HG03159 (cell line): Measurements from ENCODE around the gene STUM.

ENCODE experiments used
- ATAC-seq: cut with Tn5 transposase; IDR thresholded peaks from one replicate; pipeline ENCODE4 v1.9.1; 2021; ENCODE audit warnings: mild to moderate bottlenecking, moderate library complexity; ENCODE audit not compliant: unreplicated experiment

The STUM gene

DNA sequence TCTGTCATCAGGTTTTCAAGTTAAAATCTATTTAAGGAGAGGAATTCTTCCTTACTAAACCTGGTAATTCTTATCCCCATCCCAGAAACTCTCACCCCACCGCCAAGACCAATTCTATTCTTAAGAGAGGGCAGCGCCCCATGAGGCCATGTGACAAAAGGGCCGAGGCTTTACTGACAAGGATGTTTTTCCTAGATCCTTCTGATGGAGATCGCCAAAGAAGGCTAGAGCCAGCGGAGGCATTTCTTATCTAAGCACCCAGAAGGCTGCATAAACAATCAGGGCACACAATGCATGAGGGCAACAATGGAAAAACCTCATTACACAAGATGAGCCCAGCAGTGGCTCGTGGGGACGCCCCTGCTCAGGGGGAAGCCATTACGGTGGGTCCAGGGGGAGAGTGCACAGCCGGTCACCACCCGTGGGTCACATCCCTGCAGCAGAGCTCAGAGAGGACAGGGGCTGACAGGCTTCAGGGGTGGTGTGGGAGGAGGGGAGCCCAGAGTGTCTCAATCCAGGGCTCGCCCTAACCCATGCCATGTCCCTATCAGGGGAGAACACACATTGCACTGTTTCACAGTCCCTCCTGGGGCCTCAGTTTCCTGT is 101.8 kb downstream of the STUM start:
- no peak for ATAC-seq

DNA sequence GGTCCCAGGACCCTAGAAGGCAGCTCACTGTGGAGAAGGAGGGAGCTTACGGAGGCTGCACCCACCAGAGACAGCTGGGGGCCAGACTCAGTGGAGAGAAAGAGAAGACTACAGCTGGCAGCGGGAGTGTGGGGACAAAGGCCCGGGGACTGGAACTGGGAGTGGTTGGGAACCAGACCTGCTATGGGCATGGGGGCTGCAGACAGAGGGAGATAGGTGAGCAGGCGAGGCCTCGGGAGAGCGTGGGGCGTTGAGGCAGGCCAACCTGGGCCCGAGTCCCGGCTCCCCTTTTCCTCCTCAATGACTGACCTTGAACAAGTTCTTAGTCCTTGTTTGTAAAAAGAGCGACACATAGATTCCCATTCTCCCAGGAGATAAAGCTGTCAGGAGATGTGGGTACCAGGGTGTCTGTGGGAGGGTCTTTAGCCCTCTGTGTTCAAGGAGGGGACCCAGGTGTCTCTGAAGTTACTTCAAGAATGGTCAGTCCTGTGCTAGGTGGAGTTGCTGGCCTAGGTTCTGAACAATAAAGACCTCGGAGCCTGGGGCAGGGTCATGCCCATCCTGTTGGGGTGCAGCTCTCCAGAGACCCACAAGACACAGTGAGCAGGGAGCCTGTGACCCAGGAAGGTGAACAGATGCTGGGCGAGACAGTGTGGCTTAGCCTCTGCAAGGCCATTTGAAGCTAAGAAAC is 102.6 kb downstream of the STUM start:
- ATAC-seq: no peak

DNA sequence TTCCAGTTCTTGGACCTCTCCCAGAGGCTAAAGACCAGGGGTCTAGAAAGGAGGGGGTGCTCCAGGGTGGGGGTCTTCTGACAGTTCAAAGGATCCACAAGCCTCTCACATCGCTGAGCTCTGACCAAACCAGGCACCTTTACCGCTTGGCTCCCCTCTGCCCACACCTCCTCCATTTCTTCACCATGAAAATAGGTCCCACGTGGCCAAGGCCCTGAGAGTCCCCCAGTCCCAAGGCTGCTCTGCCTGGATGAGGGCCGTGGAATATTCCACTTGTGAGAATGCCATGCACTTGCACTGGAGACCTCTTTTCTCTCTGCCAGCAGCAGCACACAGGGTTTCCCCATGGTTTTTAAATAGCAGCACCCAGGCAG is 103.2 kb downstream of the STUM start:
- no peak for ATAC-seq

DNA sequence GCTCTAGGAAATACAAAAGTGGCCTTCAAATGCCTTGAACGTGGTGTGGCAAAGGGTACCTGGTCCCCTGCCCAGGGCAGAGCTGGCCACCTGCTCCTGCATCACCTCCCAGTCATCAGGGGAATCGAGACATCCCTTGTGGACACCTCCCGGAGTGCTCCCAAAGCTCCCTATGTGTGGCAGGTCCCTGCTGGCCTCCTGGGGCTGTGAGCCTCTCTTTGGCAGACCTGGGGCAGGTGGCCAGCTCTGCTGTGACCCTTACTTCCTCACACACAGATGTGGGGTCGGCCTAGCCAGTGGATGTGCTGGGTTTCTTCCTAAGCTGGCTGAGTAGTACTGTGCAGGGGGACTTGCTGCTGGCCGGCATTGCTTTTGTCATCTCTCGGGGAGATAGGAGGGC is 104.0 kb downstream of the STUM start:
- ATAC-seq: no peak

DNA sequence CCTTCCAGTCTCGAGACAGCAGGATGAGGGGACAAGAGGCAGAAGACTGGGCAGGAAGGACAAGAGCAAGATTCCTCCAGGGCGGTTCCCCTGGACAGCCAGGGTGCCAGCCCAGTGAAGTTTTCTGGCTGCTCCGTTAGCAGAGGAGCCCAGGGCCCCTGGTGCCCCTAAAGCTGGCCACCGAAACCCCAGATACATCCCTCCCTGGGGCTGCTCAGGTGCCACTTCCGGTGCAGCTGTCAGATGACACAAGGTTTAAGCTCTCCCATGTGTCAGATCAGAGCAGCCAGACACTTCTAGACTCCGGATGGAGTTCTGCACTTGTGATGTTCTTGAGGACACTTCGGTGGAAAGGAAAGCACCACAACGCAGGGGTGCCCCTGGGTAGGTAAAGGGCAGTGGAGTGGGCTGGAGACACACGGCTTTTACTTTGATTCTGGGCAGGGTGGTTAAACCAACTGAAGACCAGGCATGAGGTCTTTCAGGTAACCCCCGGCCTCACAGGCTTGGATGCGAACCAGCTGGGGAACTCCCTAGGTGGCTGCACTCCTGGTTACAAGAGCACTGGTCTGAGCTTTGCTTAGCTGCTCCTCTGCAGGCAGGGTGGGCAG is 104.9 kb downstream of the STUM start:
- ATAC-seq: peak; percentile 54

DNA sequence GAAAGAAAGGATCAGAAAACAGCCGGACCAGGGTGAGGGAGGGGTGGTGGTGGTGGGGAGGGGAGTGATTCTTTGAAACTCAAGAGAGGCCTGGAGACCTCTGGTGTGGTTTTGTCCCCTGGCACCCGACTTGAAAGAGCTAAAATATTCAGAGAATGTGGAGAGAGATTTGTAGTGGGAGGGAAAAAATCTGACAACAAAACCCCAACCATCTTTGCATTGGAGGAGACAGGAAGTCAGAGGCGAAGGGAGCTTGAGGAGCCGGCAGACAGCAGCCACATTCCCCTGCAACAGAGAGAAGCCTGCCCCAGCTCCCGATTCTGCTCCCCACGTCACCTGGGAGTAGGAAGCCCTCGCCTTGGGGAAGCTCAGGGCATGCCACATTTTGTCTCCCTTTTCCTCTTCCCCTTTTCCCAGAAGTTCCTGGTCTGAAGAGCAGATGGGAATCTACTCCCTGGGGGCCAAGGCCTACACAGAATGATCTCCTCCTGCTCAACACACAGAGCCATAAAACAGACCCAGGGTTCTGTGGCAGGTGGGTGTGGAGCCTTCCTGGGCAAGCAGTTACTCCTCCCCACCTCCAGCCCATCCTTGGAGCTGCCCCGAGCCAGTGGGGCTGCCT is 105.6 kb downstream of the STUM start:
- ATAC-seq: no peak

DNA sequence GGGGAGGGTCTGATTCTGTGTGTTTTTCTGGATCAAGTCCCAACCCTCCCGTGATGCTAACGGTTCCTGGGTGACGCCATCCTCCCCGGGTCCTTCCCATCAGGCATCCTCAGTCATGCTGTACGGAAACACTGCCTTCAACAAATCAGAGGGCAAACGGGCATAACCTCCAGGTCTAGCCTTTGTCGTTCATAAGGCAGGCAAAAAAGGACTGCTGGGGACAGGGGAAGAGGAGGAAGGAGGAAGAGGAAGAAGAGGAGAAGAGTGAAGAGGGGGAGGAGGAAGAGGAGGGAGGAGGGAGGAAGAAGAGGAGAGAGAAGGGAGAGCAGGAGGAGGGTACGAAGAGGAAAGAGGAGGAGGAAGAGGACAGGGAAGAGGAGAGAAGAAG is 106.1 kb downstream of the STUM start:
- ATAC-seq: no peak

DNA sequence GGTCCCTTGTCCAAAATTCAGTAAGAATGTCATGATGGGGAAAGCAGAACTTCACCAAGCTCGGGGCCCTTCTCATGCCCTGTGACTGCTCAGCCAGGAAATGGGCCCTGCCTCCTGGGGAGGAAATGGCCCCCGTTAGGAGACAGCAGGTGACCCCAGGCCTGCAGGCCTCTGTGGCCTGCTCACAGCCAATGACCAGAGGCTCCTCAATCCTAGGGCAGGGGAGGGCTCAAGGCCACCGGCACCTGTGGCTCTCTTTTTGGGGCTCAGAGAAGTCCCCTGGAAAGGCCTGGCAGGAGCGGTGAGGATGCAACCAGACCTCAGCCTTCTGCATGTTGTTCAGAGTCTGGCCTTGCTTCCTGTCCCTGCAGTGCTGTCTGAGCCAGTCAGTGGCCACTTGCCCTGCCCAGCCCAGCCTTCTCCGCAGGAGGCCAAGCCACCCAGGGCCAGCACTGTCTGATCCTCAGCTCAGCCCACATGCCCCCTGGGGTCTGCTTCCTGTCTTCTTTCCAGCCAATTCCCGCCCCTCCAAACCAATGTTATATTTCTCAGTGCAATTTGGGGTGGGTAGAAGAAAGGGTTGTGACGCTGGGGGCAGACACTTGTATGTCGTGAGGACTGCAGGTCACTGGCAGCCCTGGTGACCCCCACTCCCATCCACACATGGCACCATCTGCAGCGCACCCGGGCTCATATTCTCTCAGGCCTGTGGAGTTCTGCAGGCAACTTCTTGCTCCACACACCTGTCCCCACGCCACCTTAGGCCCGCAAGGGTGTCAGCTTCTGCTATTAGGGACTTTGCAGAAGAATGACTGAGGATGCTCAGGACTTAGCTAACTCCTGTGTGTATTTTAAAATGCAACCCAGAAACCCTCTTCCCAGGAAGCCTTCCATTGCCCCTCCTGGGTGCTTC is 106.9 kb downstream of the STUM start:
- ATAC-seq: no peak

DNA sequence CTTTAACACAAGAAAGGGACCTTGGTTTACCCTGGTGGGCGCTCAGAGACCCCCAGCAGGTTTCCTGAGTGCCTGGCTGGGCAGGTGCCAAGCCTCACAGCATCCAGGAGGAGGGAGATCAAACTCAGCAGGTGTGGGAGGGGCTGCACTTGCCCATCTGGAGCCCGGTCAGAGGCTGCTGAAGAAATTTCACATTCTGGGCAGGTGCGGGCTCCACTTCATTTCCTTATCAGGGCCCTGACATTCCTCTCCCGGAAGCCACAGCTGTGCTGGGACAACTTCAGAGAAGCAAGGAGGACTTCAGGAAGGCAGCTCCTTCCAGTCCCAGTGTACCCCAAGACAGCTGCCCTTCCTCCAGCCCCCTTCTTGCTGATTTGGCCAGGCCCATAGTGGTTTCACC is 107.6 kb downstream of the STUM start:
- ATAC-seq: no peak

DNA sequence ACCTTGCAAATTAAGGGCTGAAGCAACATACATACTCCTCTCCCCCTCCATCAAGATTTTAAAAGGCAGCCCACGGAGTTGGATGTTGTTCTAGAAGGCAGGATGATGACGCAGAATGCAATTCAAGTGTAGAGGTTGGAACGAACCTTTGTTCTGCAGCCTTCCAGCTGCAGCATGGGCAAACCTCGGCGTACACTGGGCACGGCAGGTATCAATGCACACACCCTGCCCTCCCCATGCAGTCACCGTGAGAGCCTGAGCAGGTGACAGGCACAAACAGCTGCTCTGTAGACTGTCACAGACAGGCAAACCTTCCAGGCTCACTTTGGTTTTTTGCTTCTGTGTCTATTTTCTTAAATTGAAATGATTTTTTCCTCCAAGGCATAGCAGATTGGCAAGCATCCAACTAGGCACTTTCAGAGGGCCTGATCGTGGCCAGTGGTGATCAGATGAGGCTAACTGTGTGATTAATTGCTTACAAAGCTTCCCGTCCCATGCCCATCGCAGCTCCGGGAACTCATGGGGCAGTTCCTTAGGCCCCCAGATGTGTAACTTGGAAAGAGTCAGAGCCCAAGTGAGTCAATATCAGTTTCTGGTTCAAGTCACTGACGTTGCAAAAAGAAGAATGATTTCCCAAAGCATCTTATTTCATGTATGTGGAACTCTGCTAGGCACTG is 108.2 kb downstream of the STUM start:
- ATAC-seq: no peak

DNA sequence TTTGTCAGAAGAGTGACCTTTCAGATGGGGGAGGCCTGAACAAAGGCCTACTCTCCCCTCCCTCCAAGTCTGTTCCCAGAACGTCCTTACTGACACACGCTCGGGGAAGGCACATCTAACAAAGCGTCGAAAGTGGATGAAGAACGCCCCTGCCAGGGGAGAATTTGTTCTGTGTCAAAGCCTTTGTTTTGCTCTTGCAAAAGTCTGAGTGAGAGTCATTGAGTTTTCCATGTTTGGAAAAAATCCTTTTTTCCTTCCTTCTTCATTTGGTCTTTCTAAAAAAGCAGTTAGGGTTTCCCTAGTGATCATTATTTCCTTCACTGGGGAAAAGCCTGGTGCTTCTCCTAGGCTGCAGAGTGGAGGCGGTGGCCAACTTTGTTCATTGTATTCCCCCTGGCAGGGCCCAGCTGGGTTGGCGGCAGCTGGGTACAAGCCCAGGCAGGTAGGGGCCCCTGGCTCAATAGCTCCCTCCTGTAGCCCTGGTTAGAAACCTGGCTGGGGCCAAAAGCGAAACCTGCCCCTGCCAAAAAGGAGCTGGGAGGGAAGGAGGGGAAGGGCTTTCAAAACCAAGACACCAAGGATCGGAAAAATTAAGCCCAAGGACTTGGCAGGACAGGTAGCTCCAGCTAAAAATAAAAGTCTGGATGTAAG is 109.5 kb downstream of the STUM start:
- no peak for ATAC-seq

DNA sequence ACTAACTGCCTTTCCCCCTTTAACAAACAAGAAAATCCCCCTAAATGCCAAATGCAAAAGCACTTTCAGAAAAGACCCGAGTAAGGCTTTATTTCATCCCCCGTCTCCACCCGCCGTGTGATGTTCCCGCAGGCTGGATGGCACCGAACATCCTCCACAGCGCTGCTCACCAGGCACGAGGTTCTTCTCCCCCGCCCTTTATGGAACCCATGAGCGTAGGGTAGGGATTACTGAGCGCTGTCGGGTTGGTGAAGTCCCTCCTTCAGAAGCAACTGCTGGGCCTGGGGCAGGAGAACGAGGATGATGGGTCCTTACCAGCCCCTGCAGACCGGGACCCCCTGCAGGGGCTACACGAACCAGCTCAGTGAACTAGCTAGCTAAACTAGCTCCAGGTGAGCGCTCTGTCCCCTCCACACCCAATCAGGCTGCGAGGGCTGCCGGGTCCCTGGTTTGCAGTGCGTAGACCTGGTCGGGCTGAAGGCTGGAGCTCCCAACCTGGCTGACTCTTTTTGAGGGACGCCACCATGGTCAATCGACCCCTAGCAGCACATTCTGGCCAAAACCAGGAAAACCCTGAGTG is 110.1 kb downstream of the STUM start:
- ATAC-seq: no peak
